IPS-11a (cell line): ENCODE results near the gene HTRA1.
A peak's percentile ranks its signal among the peaks of the same experiment; 100 is the strongest.

Source experiments
- H3K4me3 ChIP-seq: one replicate; pipeline ENCODE4 v1.5.1; 2013; ENCODE audit warnings: low read depth, low read length, control low read depth

HTRA1 gene

DNA sequence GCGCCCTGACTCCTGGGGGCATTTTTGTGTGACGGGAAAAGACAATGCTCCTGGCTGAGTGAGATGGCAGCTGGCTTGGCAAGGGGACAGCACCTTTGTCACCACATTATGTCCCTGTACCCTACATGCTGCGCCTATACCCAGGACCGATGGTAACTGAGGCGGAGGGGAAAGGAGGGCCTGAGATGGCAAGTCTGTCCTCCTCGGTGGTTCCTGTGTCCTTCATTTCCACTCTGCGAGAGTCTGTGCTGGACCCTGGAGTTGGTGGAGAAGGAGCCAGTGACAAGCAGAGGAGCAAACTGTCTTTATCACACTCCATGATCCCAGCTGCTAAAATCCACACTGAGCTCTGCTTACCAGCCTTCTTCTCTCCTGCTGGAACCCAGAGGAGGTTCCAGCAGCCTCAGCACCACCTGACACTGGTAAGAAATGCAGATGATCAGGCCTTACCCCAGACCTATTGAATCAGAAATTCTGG, 6.7 kb upstream of the HTRA1 start, which contains the start of gene ARMS2:
TSS of gene ARMS2 (plus strand) at position 51 of the 478 bp plus-strand sequence. CDS start at position 126, 75 bp downstream.
- no peak within 1 kb of the TSS for H3K4me3 ChIP-seq

DNA sequence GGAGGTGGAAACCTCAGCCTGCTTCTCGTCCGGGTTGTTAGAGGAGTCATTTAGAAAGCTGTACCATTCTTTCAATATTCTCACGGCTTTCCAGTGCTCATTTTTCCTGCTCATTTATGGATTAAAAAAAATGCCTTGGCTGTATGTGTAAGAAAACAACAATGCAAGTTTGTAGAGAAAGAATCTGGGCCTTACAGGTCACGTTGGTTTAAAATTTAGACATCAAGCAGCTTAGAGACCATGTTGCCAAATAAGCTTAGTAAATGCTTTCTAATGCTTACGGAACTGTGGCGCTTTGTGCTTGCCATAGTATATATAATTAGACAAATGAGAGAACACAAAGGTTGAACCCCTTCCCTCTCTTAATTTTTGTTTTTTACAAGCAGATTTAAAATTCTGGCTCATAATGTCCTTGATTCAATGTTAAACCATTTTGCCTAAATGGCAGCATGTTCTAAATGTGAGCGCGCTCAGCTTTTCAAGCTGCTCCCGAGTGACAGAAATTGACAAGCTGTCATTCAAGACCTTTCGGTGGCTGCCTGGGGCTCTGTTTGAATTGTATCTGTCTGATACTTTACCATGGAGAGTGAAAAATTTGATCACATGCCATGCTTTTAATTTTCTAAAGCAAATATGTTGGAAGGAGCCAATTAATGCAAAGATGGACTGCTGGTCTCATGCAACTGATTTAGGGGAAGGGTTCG, 5.8 kb upstream of the HTRA1 start:
- H3K4me3 ChIP-seq: no peak overlapping the region

DNA sequence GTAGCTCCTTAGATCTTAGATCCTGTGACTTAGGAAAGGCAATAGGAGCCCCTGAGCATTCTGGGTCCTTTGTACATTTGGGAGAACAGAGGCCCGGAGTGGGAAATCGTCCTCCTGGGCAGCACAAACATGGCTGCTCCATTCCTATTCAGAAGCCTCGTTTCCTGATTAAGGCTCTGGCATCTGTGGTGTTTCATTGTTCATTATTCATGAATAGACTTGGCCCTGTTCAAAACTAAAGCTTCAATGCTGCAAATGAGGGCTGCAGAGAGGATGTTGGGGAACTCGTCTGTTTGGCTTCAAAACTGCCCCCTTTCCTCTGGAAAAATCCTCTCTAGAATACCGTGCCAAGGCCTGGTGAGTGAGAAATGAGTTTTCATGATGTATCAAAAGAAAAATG, 3.4 kb upstream of the HTRA1 start:
- H3K4me3 ChIP-seq: no peak overlapping the region

DNA sequence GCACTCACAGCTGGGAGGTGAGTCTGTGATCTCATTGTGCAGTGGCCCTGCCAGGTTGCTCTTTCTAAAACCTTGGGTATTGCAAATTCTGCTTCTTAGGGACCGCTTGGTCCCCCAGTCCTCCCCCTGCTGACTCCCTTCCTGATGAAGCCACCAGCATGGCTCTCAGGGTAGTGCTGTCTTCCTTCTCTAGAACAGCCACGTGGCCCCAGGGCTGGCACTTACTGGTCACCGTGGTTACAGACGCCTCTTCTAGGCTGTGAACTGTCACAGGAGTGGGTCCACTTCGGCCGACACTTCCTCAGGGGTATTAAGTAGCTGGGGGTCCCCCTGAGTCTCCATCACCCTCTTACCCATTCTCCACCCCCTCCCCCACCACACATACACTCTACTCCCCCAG, 2.7 kb upstream of the HTRA1 start:
- no peak overlapping the region for H3K4me3 ChIP-seq

DNA sequence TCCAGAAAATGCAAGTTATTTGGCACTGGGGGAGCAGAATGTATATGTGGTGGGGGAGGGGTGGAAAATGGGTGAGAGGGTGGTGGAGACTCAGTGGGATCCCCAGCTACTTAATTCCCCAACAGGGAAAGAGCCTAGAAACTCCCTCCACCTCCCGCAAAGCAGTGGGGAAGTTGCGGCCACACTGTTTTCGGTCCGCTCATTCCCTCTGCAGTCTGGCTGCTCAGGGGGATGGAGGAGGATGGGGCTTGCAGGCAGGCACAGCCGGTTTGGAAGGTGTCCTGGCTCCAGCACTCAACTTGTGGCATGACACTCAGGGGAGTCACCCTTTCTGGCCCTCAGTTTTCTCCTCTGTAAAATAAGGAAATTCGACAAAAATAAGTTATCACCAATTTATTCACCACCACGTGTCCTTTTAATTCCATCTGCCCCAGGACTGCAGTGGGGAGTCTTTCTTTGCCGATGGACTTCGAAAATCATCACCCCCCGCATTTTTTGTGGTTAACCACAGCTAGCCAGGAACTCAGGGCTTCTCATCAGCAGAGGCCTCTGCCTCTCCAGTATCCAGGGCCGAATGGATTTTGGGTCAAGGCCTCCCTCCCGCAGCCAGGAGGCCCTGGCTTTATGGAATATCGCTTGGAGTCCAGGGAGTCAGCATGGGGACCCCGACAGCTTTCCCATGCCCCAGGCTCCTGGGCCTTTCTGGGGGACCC, 1.6 kb upstream of the HTRA1 start:
- H3K4me3 ChIP-seq: no peak overlapping the region

DNA sequence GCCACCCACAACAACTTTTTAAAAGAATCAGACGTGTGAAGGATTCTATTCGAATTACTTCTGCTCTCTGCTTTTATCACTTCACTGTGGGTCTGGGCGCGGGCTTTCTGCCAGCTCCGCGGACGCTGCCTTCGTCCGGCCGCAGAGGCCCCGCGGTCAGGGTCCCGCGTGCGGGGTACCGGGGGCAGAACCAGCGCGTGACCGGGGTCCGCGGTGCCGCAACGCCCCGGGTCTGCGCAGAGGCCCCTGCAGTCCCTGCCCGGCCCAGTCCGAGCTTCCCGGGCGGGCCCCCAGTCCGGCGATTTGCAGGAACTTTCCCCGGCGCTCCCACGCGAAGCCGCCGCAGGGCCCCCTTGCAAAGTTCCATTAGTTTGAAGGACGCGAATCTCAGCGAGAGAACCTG, 461 bp upstream of the HTRA1 start:
- H3K4me3 ChIP-seq: peak overlapping the region; percentile 30

DNA sequence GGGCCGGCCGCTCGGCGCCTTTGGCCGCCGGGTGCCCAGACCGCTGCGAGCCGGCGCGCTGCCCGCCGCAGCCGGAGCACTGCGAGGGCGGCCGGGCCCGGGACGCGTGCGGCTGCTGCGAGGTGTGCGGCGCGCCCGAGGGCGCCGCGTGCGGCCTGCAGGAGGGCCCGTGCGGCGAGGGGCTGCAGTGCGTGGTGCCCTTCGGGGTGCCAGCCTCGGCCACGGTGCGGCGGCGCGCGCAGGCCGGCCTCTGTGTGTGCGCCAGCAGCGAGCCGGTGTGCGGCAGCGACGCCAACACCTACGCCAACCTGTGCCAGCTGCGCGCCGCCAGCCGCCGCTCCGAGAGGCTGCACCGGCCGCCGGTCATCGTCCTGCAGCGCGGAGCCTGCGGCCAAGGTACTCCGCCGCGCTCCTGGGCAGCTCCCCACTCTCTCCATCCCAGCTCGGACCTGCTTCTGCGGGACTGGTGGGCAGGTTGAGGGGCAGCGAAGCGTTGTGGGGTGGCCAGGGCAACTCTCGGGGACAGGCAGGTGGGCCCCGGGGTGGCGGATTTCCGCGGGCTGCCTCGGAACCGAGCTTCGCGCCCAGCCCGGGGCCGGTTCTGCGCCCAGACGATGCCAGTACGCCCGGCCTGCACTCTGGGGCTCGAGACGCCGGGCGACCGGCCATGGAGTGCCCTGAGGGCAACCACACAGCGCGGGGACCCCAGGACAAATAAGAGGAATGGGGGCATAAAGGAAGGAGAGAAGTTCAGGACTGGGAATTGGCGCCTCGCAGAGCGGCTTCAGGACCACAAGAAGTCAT, 578 bp downstream of the HTRA1 start:
- H3K4me3 ChIP-seq: peak overlapping the region; percentile 39

DNA sequence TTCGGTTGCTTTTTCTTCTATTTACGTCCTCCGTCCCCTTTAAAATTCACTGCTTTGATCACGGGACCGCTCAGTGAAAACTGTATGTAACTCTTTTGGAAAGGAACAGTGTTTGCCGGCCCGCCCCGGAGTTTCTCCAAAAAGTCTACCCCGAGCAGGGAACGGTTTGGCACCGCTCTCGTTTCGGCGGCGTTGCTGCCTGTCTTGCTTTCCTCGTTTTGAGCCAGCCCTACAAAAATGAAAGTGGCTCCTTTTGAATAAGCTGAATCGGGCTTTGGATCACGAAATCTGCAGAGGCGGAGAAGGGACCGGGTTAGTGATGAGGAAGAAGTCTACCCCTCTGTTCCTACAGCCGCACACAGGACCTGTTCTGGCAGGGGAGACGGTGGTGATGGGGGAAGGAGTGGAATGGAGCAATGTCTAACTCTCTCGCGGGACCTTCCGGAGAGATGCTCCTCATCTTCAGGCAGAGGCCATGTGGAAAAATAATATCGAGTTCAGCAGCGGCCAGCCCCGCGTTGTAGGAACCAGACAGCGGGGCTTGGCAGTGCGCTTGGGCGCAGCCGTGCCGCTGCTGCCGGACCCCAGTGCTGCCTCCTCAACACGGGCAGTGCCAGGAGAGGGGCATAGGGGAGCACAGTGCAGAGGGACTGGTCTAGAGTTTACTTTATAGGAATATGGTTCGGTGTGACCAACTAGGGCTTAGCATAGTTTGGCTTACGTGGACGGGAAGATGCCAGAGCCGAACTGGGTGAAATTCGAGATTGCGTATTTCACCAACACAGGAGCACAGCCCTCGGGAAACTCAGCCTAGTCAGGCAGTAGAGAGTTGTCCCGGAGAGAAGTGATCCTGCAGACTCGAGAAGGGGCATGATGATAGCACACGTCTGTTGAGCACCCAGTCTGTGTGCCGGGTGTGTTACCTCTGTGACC, 1.4 kb downstream of the HTRA1 start:
- peak overlapping the region; percentile 39 for H3K4me3 ChIP-seq

DNA sequence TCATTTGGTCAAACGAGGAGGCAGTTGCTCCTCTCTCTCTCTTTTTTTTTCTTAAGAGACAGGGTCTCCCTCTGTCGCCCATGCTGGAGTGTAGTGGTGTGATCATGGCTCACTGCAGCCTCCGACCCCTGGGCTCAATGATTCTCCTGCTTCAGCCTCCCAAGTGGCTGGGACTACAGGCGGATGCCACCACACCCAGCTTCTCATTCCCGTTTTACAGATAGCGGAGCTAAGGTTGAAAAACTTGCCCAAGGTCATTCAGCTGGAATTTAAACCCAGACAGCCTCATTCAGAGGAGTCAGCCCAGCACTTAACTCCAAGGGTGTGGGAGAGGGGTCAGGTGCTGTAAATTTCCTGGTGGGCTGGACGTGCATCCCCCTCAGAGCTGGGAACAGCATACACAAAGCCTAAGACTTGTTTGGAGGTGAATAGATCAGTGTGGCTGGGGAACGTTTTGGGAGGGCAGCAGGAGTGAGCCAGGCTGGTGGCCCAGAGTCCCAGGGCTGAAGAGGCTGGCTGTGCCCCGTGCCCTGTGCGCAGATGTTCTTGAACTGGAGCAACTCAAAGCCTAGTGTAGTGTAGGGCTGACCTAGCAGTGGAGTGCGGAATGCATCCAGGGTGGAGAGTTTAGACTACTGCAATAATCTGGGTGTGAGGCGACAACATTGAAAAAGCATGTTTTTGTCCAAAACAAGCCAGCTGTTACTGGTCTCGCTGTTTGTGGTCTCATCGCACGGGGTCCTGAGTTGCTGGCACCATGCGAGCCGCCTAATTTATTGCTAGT, 2.3 kb downstream of the HTRA1 start:
- H3K4me3 ChIP-seq: no peak overlapping the region

DNA sequence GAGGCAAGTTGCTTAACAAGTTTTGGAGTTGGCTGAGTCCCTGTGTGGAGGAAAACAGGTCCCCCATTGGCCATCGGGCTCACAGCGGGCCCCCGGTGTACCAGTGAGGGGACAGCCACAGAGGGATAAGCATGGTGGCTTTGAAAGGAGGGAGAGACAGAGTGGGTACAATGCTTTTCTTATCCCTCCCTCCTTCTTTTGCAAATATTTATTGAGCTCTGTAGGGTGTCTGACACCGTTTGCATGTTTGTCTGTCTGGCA, 2.8 kb downstream of the HTRA1 start:
- no peak overlapping the region for H3K4me3 ChIP-seq

DNA sequence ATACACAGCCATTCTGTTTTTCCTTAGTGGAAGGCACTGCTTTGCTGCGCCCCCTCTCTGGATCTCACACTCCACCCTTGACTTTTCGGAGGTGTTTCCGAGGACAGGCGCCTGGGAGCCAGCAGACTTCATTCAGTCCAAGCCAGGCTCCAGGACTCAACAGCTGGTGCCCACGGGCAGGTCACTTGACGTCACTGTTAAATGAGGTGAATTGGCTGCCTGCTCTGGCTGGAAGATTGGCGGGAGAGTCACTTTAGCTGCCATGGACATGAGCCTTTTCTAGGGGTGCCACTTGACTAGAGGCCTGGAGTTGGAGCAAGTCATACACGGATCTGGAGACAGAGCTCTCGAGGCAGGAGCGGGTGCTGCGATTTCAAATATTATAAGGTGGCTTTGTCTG, 3.2 kb downstream of the HTRA1 start:
- no peak overlapping the region for H3K4me3 ChIP-seq

DNA sequence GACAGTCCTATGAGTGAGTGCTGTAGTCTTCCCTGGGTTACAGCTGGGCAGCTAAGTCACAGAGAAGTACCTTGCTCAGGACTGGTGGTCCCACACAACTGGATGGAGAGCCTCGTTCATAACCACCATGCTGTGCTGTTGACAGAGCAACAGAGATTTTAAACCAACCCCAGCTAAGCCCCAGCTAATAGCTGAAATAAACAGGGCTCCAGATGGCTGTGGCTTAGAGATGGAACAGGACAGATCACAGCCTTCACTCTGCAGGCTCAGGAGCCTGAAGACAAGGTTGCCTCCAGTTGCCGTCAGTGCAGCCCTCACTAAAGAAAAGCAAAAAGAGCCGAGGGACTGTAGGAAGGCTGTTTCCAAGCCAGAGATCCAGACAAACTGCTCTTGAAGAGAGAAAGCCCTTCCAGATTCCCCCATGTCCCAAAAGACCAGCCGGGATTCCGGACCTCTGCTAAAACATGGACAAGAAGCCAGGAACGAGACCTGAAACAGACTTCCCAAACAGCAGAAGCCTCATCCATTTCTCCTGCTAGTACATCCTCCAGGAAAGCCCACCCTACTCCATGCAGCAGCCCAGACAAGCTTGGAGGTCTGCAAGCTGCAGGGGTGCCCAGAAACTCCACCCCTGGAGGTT, 4.2 kb downstream of the HTRA1 start:
- no peak overlapping the region for H3K4me3 ChIP-seq

DNA sequence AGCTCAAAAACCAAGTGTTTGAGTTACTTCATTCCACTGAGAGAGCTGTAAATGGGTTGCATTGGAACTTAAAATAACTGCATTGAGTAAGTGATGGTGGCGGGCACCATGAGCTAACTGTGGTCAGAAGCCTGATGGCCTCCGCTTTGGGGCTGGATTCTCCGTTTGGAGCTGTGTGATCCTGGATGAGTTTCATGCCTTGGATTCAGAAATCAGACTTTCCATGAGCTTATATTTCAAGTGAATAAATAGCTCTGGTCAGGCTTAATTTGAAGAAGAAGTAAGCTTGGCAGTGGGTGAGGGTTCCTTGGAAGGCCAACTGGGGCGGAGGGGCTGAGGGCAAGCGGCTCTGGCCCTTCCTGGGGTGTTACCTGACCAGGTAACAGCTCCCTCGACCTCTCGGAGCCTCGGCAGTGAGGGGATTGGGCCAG, 5.6 kb downstream of the HTRA1 start:
- H3K4me3 ChIP-seq: no peak overlapping the region

DNA sequence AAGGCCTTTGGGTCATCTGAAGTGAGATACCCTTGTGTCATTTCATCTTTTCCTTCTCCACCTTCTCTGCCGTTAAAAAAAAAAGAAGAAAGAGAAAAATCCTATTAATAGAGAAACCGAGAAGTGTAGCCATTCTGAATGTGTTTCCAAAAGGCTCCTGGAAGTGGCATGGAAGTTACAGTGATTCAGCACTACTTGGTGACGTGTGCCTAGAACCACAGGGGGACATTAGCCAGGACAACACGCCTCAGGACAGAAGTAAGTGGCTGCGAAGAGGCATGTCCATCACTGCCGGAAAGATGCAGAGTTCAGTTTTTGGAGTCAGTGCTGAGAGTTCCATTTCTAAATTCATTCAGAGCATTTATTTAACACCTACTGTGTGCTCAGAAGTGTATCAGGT, 6.3 kb downstream of the HTRA1 start:
- H3K4me3 ChIP-seq: no peak overlapping the region

DNA sequence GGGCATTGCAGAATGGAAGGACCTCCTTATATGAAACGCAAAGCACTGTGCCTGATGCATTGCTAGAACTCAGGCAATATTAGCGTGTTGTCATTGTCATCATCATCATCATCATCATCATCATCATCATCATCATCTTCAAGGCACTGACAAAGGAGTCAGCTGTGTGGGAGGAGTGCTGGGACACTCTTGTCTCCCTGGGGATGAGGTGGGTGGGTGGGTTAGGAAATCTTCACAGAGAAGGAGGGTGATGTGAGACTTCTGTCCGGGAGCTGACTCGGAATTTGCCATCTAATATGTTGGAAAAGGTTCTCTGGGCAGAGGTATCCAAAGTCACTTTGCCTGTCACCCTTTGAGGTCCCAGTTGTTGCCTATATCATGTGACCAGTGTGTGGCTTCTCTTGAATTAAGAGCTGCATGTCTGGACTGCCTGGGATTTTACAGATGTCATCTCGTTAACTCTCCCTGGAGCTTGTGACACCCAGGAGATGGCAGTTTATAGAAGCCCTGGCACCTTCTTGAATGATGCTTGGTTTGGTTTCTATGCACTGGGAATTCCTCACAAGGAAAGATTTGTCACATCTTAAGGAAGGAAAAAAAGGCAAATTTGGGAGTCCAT, 7.1 kb downstream of the HTRA1 start:
- H3K4me3 ChIP-seq: no peak overlapping the region

DNA sequence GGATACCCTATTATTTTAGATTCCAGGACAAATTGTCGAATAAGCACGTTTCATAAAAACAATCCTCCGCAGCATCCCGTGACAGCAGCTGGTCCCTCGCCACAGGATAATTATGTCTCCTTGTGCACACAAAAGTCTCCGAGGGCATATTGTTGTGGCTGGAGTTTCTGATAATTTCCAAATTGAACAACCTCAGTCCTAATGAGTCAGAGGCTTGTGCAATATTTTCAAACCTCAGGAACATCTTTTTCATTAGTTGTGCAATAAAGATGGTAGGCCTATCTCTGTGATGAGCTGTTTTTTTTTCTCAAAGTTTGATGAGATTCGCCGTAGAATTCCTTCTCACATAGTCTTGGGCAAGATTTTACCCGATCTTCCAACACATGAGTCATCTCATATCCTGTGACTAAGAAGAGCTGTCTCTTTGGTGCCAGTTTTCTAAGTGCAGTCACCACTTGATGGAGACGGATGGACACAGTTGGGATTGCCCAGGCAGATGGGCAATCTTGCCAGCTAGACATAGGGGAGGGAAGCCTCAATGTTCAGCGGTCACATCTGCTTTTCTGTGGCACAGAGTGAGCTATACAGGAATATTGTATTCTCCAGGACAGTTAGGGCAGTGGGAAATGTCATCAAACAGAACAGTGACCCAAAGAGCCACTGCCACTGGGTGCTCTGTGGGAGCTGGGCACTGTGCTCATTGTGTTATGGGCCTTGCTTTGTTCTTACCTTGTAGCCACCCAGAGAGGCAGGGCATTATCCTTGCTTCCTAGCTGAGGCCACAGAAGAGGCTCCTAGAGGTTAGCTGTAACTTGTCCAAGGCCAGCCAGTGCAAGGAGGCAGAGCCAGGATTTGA, 7.8 kb downstream of the HTRA1 start:
- no peak overlapping the region for H3K4me3 ChIP-seq

DNA sequence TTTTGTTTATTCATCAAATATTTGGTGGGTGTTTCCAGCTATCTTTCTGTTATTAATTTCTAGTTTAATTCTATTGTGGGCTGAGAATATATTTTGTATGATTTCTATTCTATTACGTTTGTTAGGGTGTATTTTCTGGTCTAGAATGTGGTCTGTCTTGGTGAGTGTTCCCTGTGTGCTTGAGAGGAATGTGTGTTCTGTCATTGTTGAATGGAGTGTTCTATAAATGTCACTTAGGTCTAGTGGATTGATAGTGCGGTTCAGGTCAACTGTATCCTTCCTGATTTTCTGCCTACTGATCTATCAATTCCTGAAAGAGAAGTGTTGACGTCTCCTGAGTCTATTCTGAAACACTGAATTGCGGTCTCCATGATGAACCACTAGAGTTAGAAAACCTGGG, 8.5 kb downstream of the HTRA1 start:
- H3K4me3 ChIP-seq: no peak overlapping the region

DNA sequence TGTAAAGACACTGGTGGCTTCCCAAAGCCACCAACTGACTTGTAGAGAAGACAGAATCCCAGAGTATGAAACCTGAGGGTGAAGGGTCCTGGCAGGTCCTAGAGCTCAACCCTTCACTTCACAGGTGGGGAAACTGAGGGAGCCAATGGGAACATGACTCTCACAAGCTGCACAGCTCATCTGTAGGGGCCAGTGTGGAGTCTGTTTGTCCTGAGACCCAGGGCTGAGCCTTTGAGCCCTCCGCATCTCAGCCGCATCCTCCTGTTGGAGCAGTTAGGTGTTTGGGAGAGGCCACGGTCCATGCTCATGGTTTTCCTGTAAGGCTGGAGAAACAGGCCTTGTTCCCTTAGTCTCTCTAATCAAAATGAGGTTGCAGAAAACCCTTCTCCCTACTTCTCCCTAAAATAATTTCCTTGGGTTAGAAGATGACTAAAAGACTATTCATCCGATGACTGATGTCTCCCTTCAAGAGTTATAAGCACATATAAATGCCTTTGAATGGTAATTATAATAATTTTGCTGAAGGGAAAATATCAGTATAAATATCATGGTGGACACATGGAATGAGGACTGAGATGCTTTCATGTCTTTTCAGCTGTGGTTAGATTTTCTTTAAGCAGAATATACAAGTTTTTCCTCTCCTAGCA, 10.3 kb downstream of the HTRA1 start:
- no peak overlapping the region for H3K4me3 ChIP-seq
